Measurements from ENCODE around the gene DRAP1.

- TF ChIP-seq, protein P1, sequence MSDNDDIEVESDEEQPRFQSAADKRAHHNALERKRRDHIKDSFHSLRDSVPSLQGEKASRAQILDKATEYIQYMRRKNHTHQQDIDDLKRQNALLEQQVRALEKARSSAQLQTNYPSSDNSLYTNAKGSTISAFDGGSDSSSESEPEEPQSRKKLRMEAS (IDR thresholded peaks at IDR 0.05) = no peak
- TF ChIP-seq TCF12 (IDR thresholded peaks at IDR 0.05; ENCODE audit: low read depth) (no peak), RAD21 (IDR thresholded peaks at IDR 0.05; ENCODE audit: low read depth) (no peak), REST (IDR thresholded peaks at IDR 0.05; ENCODE audit: low read depth) (no peak), YY1 (IDR thresholded peaks at IDR 0.05; ENCODE audit: low read depth) (no peak), ZBTB7A (IDR thresholded peaks at IDR 0.05; ENCODE audit: low read depth) (no peak), FOXM1 (IDR thresholded peaks at IDR 0.05; ENCODE audit: borderline replicate concordance, low read depth) (no peak)
Observed at GRCh38 chr11:65870706-65871681, 48.2 kb upstream of the DRAP1 start.
